NCI-H2081 (cell line): ENCODE measurements around the gene SUCLA2.
"Not testable (repeated sequence)": the region's sequence is repeated elsewhere in the genome, so short reads cannot be mapped to it uniquely, and the experiment has no call there.

ENCODE experiments used
- DNase-seq, 2 experiments: peaks; one replicate each; lab custom pipeline; 2025; lab: John Stamatoyannopoulos, UW

The SUCLA2 gene

GRCh38 chr13:48001114-48001881 is at the start of gene SUCLA2:
SUCLA2 (minus strand) TSS chr13:48001273; CDS start chr13:48001269, 4 bp downstream.
- peak; percentile 85 to 90 for DNase-seq

- DNase-seq = no peak
Measured at GRCh38 chr13:48050550-48050949, 49.5 kb upstream of the SUCLA2 start.

- no peak for DNase-seq
Measured at GRCh38 chr13:48043789-48044503, 42.9 kb upstream of the SUCLA2 start.

GRCh38 chr13:48042894-48043293 is 41.8 kb upstream of the SUCLA2 start:
- DNase-seq = no peak

GRCh38 chr13:48040896-48041295 is 39.8 kb upstream of the SUCLA2 start:
- DNase-seq = no peak

- no peak for DNase-seq
Measured at GRCh38 chr13:48040049-48040448, 39.0 kb upstream of the SUCLA2 start.

GRCh38 chr13:48038761-48039160 is 37.7 kb upstream of the SUCLA2 start:
- DNase-seq = no peak

GRCh38 chr13:48037346-48038173 is 36.5 kb upstream of the SUCLA2 start, which contains the start of gene NUDT15:
NUDT15 (plus strand) TSS chr13:48037726; CDS start chr13:48037747, 21 bp downstream.
- peak; percentile 92 to 95 for DNase-seq

- DNase-seq = no peak
Measured at GRCh38 chr13:48029859-48030258, 28.8 kb upstream of the SUCLA2 start.

GRCh38 chr13:48028066-48028465 is 27.0 kb upstream of the SUCLA2 start:
- DNase-seq = no peak

- no peak for DNase-seq
Measured at GRCh38 chr13:48019796-48020195, 18.7 kb upstream of the SUCLA2 start.

GRCh38 chr13:48018637-48019036 is 17.6 kb upstream of the SUCLA2 start:
- no peak for DNase-seq

- no peak for DNase-seq
Measured at GRCh38 chr13:48014359-48014758, 13.3 kb upstream of the SUCLA2 start.

GRCh38 chr13:48012668-48013067 is 11.6 kb upstream of the SUCLA2 start:
- DNase-seq = no peak

- DNase-seq = no peak
Measured at GRCh38 chr13:48010698-48011097, 9.6 kb upstream of the SUCLA2 start.

GRCh38 chr13:48009284-48009683 is 8.2 kb upstream of the SUCLA2 start:
- DNase-seq = no peak

GRCh38 chr13:48006396-48006795 is 5.3 kb upstream of the SUCLA2 start:
- no peak for DNase-seq

GRCh38 chr13:48004201-48004600 is 3.1 kb upstream of the SUCLA2 start:
- DNase-seq = no peak

- DNase-seq = not testable (repeated sequence)
Measured at GRCh38 chr13:48001999-48002398, 926 bp upstream of the SUCLA2 start.

GRCh38 chr13:48000559-48001113 is 437 bp downstream of the SUCLA2 start:
- no peak for DNase-seq

GRCh38 chr13:47999973-48000372 is 1.1 kb downstream of the SUCLA2 start:
- DNase-seq = no peak

- DNase-seq = no peak
Measured at GRCh38 chr13:47997384-47997783, 3.7 kb downstream of the SUCLA2 start.
